GM13976 (cell line): ENCODE results near the gene CCDC86.
"Not testable (repeated sequence)": the region's sequence is repeated elsewhere in the genome, so short reads cannot be mapped to it uniquely, and the experiment has no call there.

Source experiments
- DNase-seq: peaks from one replicate; pipeline ENCODE4 v3.0.0; 2012; ENCODE audit warnings: low spot score
- CTCF ChIP-seq: IDR thresholded peaks from 2 replicates; pipeline ENCODE4 v1.5.1; 2012; ENCODE audit warnings: borderline replicate concordance, mild to moderate bottlenecking; ENCODE audit not compliant: insufficient read depth; ENCODE audit errors: extremely low read depth, missing control alignments, control extremely low read depth
- in situ Hi-C: fragments of 300-500 bp; cut with MboI; formaldehyde crosslinking; loops from one replicate; pipeline ENCODE4 v1.12.0; 2022; ENCODE audit warnings: low sequenced_read_pairs, mixed read lengths, inconsistent platforms; ENCODE audit not compliant: unreplicated experiment

The CCDC86 gene

GRCh38 chr11:60816590-60817157, 25.2 kb upstream of the CCDC86 start:
- no peak for TF ChIP-seq CTCF
- no peak for DNase-seq
- in situ Hi-C loops = no loop called here

GRCh38 chr11:60818057-60818456, 23.9 kb upstream of the CCDC86 start:
- in situ Hi-C loops = no loop called here
- no peak for TF ChIP-seq CTCF
- DNase-seq = no peak

GRCh38 chr11:60821827-60822599, 19.9 kb upstream of the CCDC86 start:
- no peak for TF ChIP-seq CTCF
- peak; percentile 54 for DNase-seq
- in situ Hi-C loops = no loop called here

- DNase-seq, in situ Hi-C loops: not testable (repeated sequence)
Measured at GRCh38 chr11:60823745-60824306, 18.1 kb upstream of the CCDC86 start.

- no peak for DNase-seq
- TF ChIP-seq CTCF = no peak
- in situ Hi-C loops = loop anchor here (25.0 kb wide), 1 partner anchor 362 kb away; no protein-coding TSS in a partner anchor
Measured at GRCh38 chr11:60825118-60825517, 16.8 kb upstream of the CCDC86 start.

- no peak for TF ChIP-seq CTCF
- DNase-seq = no peak
- in situ Hi-C loops = loop anchor here (25.0 kb wide), 1 partner anchor 362 kb away; no protein-coding TSS in a partner anchor
Measured at GRCh38 chr11:60825790-60826189, 16.1 kb upstream of the CCDC86 start.
